Heart left ventricle (tissue), 13 donors: ENCODE results near the gene SRGAP1.

ENCODE experiments used
- CTCF ChIP-seq, 12 donors: fragments of 200-600 bp; sonication (generic) in 4 of 12; IDR thresholded peaks; one replicate each; pipeline versions ENCODE4 v1.5.0 to v1.8.0; 2018 to 2022; ENCODE audit warnings: antibody characterized with exemption in 12 of 12, mild to moderate bottlenecking in 5 of 12
- POLR2A ChIP-seq, 2 donors: fragments of 450-650 bp; IDR thresholded peaks; one replicate each; pipeline ENCODE4 v1.6.1; 2017; ENCODE audit warnings: antibody characterized with exemption in 2 of 2, mild to moderate bottlenecking in 2 of 2, moderate library complexity in 2 of 2
- donor health status: ischemic (EF 13 %, LVEDD 7.1; RV severe dilation, severe dysfunction).
- donor health status: DM: no; HTN: yes; CAD: no.
- donor health status: DM: no; HTN: no; CAD: no.
- donor health status: ischemic (EF 25% LVEDD 6.9; RV normal size, moderate dysfunction).
- donor health status: ischemic (EF 25% LVEDD 5.7; RV mildly dilated, moderate dysfunction).
- donor health status: ischemic (EF 35%, LVEDD 5.7; RV mildly dilated, moderate dysfunction).
- donor health status: nonischemic (EF 11% LVEDD 7.7; RV severe dilation, severe dysfunction).
- donor health status: DM: yes; HTN: yes; CAD: no.
- donor health status: PGD.
- donor health status: ischemic (EF 29% LVEDD 5.4; RV normal size, mild dysfunction).
- donor health status: nonischemic (EF 23%, LVEDD 6.1; RV moderate dilation, normal function).

GRCh38 chr12:64127811-64128210 lies 283.3 kb downstream of the SRGAP1 start:
- no peak for TF ChIP-seq CTCF (IDR thresholded peaks at IDR 0.05)
- TF ChIP-seq POLR2A (IDR thresholded peaks at IDR 0.05), result no peak
